EH (cell line): ENCODE results near the gene SERPINH1.

Experiments
- DNase-seq: peaks from one replicate; pipeline ENCODE4 v3.0.0-alpha.2; 2015; ENCODE audit warnings: low read depth

Gene SERPINH1

GRCh38 chr11:75562048-75562835, at the start of gene SERPINH1:
SERPINH1 (plus strand) TSS chr11:75562253; CDS start chr11:75566350, 4,097 bp downstream.
- peak; percentile 96 for DNase-seq

GRCh38 chr11:75513250-75513649, 48.8 kb upstream of the SERPINH1 start:
- DNase-seq, result peak; percentile 69

- no peak for DNase-seq
Observed at GRCh38 chr11:75514596-75514995, 47.5 kb upstream of the SERPINH1 start.

- DNase-seq, result no peak
Observed at GRCh38 chr11:75516140-75516539, 45.9 kb upstream of the SERPINH1 start.

- no peak for DNase-seq
Observed at GRCh38 chr11:75516886-75517285, 45.2 kb upstream of the SERPINH1 start.

GRCh38 chr11:75518204-75518549, 43.9 kb upstream of the SERPINH1 start:
- no peak for DNase-seq

- no peak for DNase-seq
Observed at GRCh38 chr11:75518771-75519653, 43.0 kb upstream of the SERPINH1 start.

- DNase-seq, result no peak
Observed at GRCh38 chr11:75520688-75521087, 41.4 kb upstream of the SERPINH1 start.

- DNase-seq, result no peak
Observed at GRCh38 chr11:75522286-75523044, 39.6 kb upstream of the SERPINH1 start.

GRCh38 chr11:75523189-75523588, 38.9 kb upstream of the SERPINH1 start:
- DNase-seq, result no peak

- DNase-seq, result no peak
Observed at GRCh38 chr11:75523811-75524664, 38.0 kb upstream of the SERPINH1 start.

GRCh38 chr11:75524665-75525432, 37.2 kb upstream of the SERPINH1 start:
- peak; percentile 65 for DNase-seq

- DNase-seq, result peak; percentile 87
Observed at GRCh38 chr11:75525433-75526191, 36.4 kb upstream of the SERPINH1 start, which contains the start of gene GDPD5. GDPD5 (minus strand) TSS chr11:75525941; CDS start chr11:75477735, 48,206 bp downstream.

- no peak for DNase-seq
Observed at GRCh38 chr11:75526192-75526541, 35.9 kb upstream of the SERPINH1 start.

GRCh38 chr11:75527130-75527529, 34.9 kb upstream of the SERPINH1 start:
- no peak for DNase-seq

GRCh38 chr11:75527938-75528735, 33.9 kb upstream of the SERPINH1 start:
- DNase-seq, result no peak

GRCh38 chr11:75530577-75530976, 31.5 kb upstream of the SERPINH1 start:
- no peak for DNase-seq

GRCh38 chr11:75531325-75531724, 30.7 kb upstream of the SERPINH1 start:
- DNase-seq, result no peak
